GM18502 (cell line): ENCODE results near the gene FIBP.

Source experiments
- ATAC-seq: cut with Tn5 transposase; IDR thresholded peaks from one replicate; pipeline ENCODE4 v1.9.1; 2021; ENCODE audit warnings: mild to moderate bottlenecking; ENCODE audit not compliant: unreplicated experiment, poor library complexity

Gene FIBP

GRCh38 chr11:65871811-65872548, 16.3 kb downstream of the FIBP start:
- no peak for ATAC-seq

GRCh38 chr11:65870706-65871681, 17.3 kb downstream of the FIBP start:
- no peak for ATAC-seq

GRCh38 chr11:65870307-65870658, 18.0 kb downstream of the FIBP start:
- no peak for ATAC-seq

GRCh38 chr11:65869643-65870306, 18.5 kb downstream of the FIBP start:
- ATAC-seq: no peak

GRCh38 chr11:65868907-65869306, 19.4 kb downstream of the FIBP start:
- ATAC-seq: no peak

GRCh38 chr11:65868076-65868667, 20.1 kb downstream of the FIBP start:
- ATAC-seq: no peak

- no peak for ATAC-seq
Observed at GRCh38 chr11:65867284-65868071, 20.8 kb downstream of the FIBP start.

- no peak for ATAC-seq
Observed at GRCh38 chr11:65866509-65867283, 21.6 kb downstream of the FIBP start.

- ATAC-seq: no peak
Observed at GRCh38 chr11:65865550-65866172, 22.6 kb downstream of the FIBP start.

- no peak for ATAC-seq
Observed at GRCh38 chr11:65864706-65865471, 23.4 kb downstream of the FIBP start.

GRCh38 chr11:65863889-65864705, 24.2 kb downstream of the FIBP start:
- no peak for ATAC-seq

GRCh38 chr11:65862941-65863888, 25.1 kb downstream of the FIBP start:
- no peak for ATAC-seq

- no peak for ATAC-seq
Observed at GRCh38 chr11:65862191-65862735, 26.0 kb downstream of the FIBP start.

GRCh38 chr11:65861533-65862183, 26.6 kb downstream of the FIBP start:
- ATAC-seq: no peak

- no peak for ATAC-seq
Observed at GRCh38 chr11:65861165-65861505, 27.1 kb downstream of the FIBP start.
